Lung (tissue), 12 donors: ENCODE data around the gene REEP1. TPM values are rescaled to one million over a fixed set of nuclear protein-coding genes. Genes with fewer than 3 reads are reported as not detected.

ENCODE experiments used
- ATAC-seq: fragments of 200-7000 bp; cut with Tn5 transposase; one replicate; pipeline ENCODE4 v1.9.1; 2020; ENCODE audit warnings: moderate number of reproducible peaks; ENCODE audit not compliant: insufficient read depth, low FRiP score
- DNase-seq, 3 donors: peaks; one replicate each; pipeline ENCODE4 v3.0.0-alpha.2; 2013 to 2017
- H3K27ac ChIP-seq, 2 donors: one replicate each; pipeline ENCODE4 v1.5.1; 2013; ENCODE audit warnings: mild to moderate bottlenecking in 2 of 2, moderate library complexity in 2 of 2, control low read depth in 1 of 2, inconsistent platforms in 1 of 2, low read depth in 1 of 2, low read length in 1 of 2
- H3K27me3 ChIP-seq, 3 donors: one replicate each; pipeline ENCODE4 v1.5.1; 2013; ENCODE audit warnings: low read length in 2 of 3; ENCODE audit not compliant: control insufficient read depth in 3 of 3, insufficient read depth in 3 of 3
- H3K36me3 ChIP-seq, 4 donors: one replicate each; pipeline ENCODE4 v1.5.1; 2013; ENCODE audit warnings: low read length in 4 of 4, mild to moderate bottlenecking in 1 of 4, moderate library complexity in 1 of 4; ENCODE audit not compliant: control insufficient read depth in 4 of 4, insufficient read depth in 4 of 4
- H3K4me1 ChIP-seq, 5 donors: one replicate each; pipeline ENCODE4 v1.5.1; 2013; ENCODE audit warnings: low read length in 5 of 5, mild to moderate bottlenecking in 2 of 5, moderate library complexity in 1 of 5; ENCODE audit not compliant: control insufficient read depth in 5 of 5, insufficient read depth in 5 of 5
- H3K4me3 ChIP-seq: one replicate; pipeline ENCODE4 v1.5.1; 2013; ENCODE audit warnings: mild to moderate bottlenecking, control low read depth, moderate library complexity
- H3K9ac ChIP-seq, 2 donors: one replicate each; pipeline ENCODE4 v1.5.1; 2013; ENCODE audit warnings: low read length in 2 of 2, control low read depth in 1 of 2; ENCODE audit not compliant: insufficient read depth in 1 of 2
- H3K9me3 ChIP-seq, 4 donors: one replicate each; pipeline ENCODE4 v1.5.1; 2013; ENCODE audit warnings: low read length in 3 of 4, mild to moderate bottlenecking in 1 of 4, moderate library complexity in 1 of 4; ENCODE audit not compliant: control insufficient read depth in 4 of 4, insufficient read depth in 3 of 4
- CTCF ChIP-seq: IDR thresholded peaks from 2 replicates; pipeline ENCODE4 v1.5.1; 2012; ENCODE audit warnings: mild to moderate bottlenecking; ENCODE audit errors: control extremely low read depth, extremely low read depth
- WGBS, 2 donors: extraction: QIAGEN DNeasy Blood & Tissue Kit; methylation state at CpG; one replicate each; pipeline ENCODE4 v1.1.7; 2013; 5-methylcytosine and 5-hydroxymethylcytosine counted together
- polyA plus RNA-seq, 2 donors: library from polyadenylated mRNA; stranded (reverse); fragments of 200-250 nt; gene quantifications; one replicate each; pipeline ENCODE4 v1.2.1, GENCODE V29; 2013
- total RNA-seq, 2 donors: library from RNA; depleted of rRNA in 1 of 2; stranded (reverse); fragments of >200 nt in 1 of 2; gene quantifications; one replicate each; pipeline ENCODE4 v1.2.1, GENCODE V29; 2014 to 2021
- donor health status: control.
- donor health status: control.
- donor health status: Bipolar disorder and iron deficiency.
- donor health status: healthy.
- donor health status: DM: yes; HTN: yes; CAD: no.

REEP1 gene
- total and polyA plus RNA-seq, 4 donors = 2.4 to 19.7 (median 5.4) TPM

GRCh38 chr2:86357392-86357963 lies 20.1 kb upstream of the REEP1 start:
- no peak for ATAC-seq
- Histone ChIP-seq H3K4me1 (no peaks in the 10 kb centered on the region), H3K27ac (no peak overlapping the region), H3K9me3 (no peaks in the 10 kb centered on the region), H3K4me3 (no peak overlapping the region), H3K36me3 (no peaks in the 10 kb centered on the region), H3K9ac (no peak overlapping the region), H3K27me3 (peaks cover 0 to 5% (median 0%) of the 10 kb centered on the region in 3 donors)
- TF ChIP-seq CTCF = no peak
- WGBS, 2 donors = 70 to 77% methylated on average over 5 of the region's 5 CpGs
- DNase-seq = no peak

- Histone ChIP-seq H3K27me3 (peaks cover 0 to 4% (median 0%) of the 10 kb centered on the region in 3 donors), H3K9ac (no peak overlapping the region), H3K4me1 (no peaks in the 10 kb centered on the region), H3K36me3 (no peaks in the 10 kb centered on the region), H3K27ac (no peak overlapping the region), H3K4me3 (no peak overlapping the region), H3K9me3 (peaks cover 0 to 2% (median 0%) of the 10 kb centered on the region in 4 donors)
- no peak for ATAC-seq
- no peak for DNase-seq
- 81 to 83% methylated on average over 4 of the region's 4 CpGs for WGBS, 2 donors
- TF ChIP-seq CTCF = no peak
Measured at GRCh38 chr2:86352727-86353221, 15.3 kb upstream of the REEP1 start.

DNA sequence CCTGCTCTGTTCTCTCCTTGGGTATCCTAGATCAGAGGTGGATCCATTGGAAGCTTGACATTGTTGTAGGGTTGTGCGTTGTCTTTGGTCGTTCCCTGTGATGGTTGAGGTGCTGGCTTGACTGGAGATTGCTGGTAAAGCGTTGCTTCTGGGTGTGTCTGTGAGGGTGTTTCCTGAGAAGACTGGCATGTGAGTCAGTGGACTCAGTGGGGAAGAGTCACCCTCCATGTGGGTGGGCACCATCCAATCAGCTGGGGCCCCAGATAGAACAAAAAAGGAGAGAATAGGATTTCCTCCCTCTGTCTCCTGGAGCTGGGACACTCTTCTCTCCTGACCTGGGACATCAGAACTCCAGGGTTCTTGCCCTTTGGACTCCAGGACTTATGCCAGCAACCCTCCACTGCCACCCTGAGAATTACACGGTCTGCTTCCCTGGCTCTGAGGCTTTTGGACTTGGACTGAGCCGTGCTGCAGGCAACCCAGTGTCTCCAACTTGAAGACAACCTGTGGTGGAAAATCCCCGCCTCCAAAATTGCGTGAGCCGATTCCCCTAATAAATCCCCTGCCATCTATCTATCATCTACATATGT lies 14.8 kb upstream of the REEP1 start:
- peaks cover 0 to 2% (median 0%) of the 10 kb centered on the region in 4 donors for H3K9me3 ChIP-seq
- WGBS, 2 donors = 88 to 93% methylated on average over 8 of the region's 8 CpGs
- no peaks in the 10 kb centered on the region for H3K36me3 ChIP-seq
- ATAC-seq (no peak), DNase-seq (no peak)
- no peaks in the 10 kb centered on the region for H3K4me1 ChIP-seq
- no peak overlapping the region for H3K9ac ChIP-seq
- no peak overlapping the region for H3K4me3 ChIP-seq
- H3K27ac ChIP-seq = no peak overlapping the region
- H3K27me3 ChIP-seq = no peaks in the 10 kb centered on the region
- TF ChIP-seq CTCF = no peak
